HG03066 (cell line): ENCODE data around the gene STK24.

Experiments
- ATAC-seq: cut with Tn5 transposase; IDR thresholded peaks from one replicate; pipeline ENCODE4 v1.9.1; 2021; ENCODE audit warnings: low read depth; ENCODE audit not compliant: unreplicated experiment

Gene STK24

GRCh38 chr13:98459721-98460370, 117.1 kb downstream of the STK24 start:
- no peak for ATAC-seq

- ATAC-seq = no peak
Measured at GRCh38 chr13:98459171-98459681, 117.7 kb downstream of the STK24 start.

DNA sequence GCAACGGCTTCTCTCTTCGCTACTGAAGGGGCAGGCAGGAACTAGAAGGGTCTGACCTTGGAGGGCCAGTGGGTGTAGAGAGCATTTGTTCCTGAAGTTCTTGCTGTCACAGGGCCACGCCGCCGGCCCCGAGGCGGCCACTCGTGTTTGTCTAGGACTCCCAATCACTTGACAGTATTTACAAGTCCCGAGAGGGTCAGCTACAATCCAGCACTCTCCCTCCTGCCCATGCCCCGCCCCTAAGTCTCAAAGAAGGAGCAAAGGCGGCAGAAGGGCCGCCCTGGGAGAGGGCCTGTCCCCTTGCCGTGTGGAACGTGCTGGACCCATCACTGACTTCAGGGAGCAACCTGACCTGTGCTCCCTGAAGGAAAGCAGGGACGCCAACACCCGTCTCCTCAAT, 118.5 kb downstream of the STK24 start:
- no peak for ATAC-seq

- no peak for ATAC-seq
Measured at GRCh38 chr13:98457053-98457452, 119.9 kb downstream of the STK24 start.

DNA sequence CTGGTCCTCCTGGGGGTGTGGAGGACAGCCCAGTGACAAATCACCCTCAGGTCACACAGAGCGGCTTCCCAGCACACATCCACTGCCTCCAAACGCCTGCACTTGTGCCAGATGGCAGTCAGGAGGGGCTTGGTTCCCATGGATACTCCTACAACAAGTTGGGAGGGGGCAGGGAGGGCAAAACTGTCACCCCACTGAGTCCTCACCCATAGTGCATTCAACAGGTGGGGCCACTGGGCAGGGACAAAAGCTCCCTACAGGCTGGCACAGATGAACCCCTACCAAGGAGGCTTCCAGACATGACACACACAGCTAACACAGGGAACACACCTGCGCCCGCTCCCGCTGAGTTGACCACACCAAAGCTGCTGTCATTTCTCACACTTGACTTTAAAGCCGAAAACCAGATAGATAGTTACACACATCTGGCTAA, 120.5 kb downstream of the STK24 start:
- no peak for ATAC-seq

- ATAC-seq = no peak
Measured at GRCh38 chr13:98454389-98454881, 122.5 kb downstream of the STK24 start.

GRCh38 chr13:98452851-98453843, 123.8 kb downstream of the STK24 start:
- ATAC-seq = no peak

GRCh38 chr13:98451676-98452470, 125.0 kb downstream of the STK24 start:
- ATAC-seq = no peak

DNA sequence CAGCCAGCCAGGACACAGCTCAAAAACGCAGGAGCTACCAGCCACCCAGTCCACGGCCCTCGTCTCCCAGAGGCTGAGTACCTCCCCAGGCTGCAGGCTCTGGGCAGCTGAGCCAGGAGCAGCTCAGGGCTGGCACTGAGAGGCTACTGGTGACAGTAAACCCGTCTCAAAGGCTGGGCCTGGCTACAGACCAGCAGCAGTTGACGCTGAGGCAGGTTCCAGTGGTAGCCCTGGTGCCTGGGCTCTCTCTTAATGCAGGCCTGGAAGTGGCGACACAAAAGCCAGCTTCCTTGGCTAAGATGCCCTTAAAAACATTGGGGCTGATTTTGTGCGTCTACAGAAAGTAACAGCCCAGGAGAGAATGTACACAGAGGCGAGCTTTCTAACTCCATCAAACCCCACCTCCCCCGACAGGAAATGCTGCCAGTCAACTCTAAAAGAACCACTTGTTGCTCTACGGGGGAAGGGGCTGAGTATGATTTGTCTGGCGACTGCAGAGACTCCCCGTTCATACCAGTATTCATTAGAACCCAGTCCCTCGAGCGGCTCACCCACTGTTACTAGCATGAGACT, 126.3 kb downstream of the STK24 start:
- no peak for ATAC-seq

DNA sequence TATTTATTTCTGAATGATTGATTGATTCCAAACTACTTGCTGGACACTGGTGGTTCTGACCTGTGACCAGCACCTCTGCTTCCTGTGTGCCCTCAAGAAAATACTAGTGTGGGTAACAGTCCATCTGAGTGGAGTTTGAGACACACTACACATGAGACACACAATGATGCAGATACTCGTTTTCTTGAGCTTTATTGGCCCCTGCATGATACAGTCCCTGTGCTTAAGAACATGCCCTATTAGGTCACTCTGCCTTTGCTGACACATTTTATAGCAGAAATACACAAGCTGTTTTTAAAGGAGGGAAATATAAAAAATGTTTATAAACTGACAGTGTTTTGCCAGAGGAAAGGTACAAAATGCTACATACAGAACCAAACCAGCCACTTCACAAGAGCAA, 126.9 kb downstream of the STK24 start:
- ATAC-seq = no peak

DNA sequence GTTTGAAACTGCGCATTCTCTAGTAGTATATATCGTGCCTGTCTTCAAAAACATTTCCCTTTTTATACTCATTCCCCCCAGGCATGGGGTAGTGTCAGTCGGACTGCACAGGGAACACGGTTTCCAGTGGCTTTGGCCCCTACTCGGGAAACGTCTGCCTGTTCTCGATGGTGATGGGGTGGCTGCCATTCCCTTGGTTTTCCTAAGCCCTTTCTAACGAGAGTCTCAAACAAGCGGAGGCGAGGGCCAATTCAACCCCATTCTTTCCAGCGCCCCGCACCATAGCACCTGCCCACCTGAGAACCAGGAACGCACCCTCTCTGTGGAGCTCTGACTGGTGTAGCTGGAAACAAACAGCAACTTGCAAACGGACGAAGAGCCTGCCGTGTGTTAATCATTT, 127.6 kb downstream of the STK24 start:
- ATAC-seq = no peak

DNA sequence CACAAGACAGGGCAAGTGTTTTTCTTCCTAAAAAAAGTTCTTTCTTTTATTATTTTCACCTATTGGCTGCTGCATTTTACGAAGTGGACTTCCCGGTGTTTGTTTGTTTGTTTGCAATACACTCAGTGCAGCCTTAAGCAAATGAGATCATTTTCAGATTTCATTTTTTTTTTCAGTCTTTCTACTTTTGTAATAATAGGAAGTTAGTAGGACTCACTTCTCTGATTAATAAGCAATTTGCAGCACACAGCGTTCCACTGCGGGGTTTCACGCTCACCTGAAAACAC, 128.3 kb downstream of the STK24 start:
- ATAC-seq = no peak

GRCh38 chr13:98447881-98448641, 128.8 kb downstream of the STK24 start:
- no peak for ATAC-seq

GRCh38 chr13:98447130-98447529, 129.8 kb downstream of the STK24 start:
- ATAC-seq = no peak

DNA sequence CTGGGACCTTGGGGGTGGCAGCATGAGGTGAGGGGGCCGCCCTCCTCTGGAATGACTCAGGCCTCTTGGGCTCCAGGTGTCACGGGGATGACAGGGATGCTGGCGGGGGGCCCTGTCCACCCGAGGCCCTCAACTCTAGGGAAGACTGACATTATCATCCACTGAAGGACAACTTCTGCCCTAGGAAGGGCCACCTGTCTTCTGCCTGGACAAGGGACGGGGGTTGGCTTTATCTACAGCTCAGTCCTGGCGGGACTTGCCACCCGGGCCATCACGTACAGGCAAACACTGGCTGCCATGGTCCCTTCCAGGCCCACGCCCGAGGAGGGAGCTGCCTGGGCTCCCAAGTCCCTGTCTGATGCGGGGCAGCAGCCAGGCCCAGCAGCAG, 130.7 kb downstream of the STK24 start:
- ATAC-seq = no peak

GRCh38 chr13:98445340-98446233, 131.3 kb downstream of the STK24 start:
- ATAC-seq = peak; percentile 85

GRCh38 chr13:98444381-98444780, 132.5 kb downstream of the STK24 start:
- ATAC-seq = no peak

DNA sequence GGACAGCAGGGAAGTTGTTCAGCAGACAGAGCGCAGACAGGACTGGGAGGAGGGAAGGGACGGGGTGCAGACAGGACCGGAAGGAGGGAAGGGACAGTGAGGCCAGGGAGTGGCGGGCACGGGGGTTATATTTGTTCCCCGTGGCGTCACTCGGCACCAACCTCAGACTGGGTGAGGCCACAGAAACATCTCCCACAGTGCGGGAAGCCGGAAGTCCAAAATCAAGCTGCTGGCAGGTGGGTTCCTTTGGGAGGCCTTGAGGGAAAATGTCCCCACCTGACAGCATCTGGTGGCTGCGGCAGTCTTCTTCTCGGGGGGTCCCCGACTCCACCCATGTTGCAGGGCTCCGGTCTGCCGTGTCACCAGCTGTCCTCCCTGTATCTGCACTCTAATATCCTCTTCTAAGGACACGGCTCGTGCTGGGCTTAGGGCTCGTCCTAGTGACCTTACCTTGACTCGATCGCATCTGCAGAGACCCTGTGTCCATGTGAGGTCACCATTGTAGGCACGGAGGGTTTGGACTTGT, 133.0 kb downstream of the STK24 start:
- ATAC-seq = no peak

DNA sequence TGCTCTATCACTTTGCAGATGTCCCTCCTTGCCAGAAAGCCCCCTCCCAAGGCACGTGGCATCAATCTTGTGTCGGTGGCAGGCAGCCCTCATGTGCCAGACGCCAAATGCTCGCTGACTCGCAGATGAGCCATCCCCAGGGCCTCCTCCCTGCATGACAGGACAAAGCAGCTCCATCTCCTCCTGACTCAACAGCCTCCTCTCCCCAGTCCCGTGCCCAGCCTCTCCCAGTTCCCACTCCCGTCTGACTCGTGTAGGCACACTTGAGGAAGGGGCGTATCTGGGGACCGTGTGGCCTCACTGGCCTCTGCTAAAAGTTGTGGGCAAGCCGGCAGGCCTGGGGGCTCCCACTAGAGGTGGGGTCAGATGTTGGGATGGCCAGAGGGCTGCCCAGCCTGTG, 133.6 kb downstream of the STK24 start:
- ATAC-seq = no peak
